RWPE1 (cell line): ENCODE results near the gene INMT.

Experiments
- CTCF ChIA-PET: fragments of 350-600 bp; sonication (Branson Sonifier 250); formaldehyde crosslinking; extraction: SDS; loops from one replicate; lab custom pipeline; 2021; lab: Yijun Ruan, JAX
- POLR2A ChIA-PET: fragments of 400-600 bp; formaldehyde crosslinking; extraction: SDS; loops from one replicate; lab custom pipeline; 2020; ENCODE audit warnings: antibody characterized with exemption; ENCODE audit not compliant: low non-redundant PET; lab: Yijun Ruan, JAX
- DNase-seq: peaks from one replicate; pipeline ENCODE4 v3.0.0; 2012; ENCODE audit warnings: low spot score
- H3K27ac ChIP-seq: fragments of 450-650 bp; 2 replicates; pipeline ENCODE4 v1.5.1; 2017
- TF ChIP-seq, protein P1 (sequence below): fragments of 450-650 bp; conservative IDR thresholded peaks from 2 replicates; pipeline ENCODE4 v1.5.1; 2017; ENCODE audit warnings: low read depth, mild to moderate bottlenecking

The INMT gene

DNA sequence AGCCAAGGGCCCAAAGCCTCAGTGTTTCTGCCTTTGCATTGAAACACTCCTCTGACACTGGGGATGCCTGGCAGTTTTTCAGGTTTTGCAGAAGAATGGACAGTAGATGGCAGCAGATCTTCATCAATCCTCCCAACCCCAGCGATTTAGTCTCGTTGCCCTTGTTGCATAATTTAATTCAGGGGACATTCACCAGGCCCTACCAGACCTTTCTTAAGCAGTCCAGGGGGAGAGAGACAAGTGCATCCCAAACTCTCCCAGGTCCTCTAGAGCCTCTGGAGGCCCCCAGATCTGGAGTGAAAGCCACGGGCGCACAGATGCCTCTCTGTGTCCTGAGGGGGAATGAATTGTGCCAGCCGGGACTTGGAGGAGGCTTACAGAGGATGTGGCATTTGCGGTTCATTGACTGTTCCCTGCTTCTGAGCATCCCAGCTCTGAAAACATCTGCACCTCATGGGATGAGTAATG is 48.9 kb downstream of the INMT start:
- peak; percentile 84 for DNase-seq
- CTCF ChIA-PET: interaction anchor here (0.5 to 1.8 kb wide), 4 partner anchors 24 to 326 kb away, joined by 3 to 4 read pairs (median 3); no protein-coding TSS in a partner anchor
- TF ChIP-seq, protein P1, sequence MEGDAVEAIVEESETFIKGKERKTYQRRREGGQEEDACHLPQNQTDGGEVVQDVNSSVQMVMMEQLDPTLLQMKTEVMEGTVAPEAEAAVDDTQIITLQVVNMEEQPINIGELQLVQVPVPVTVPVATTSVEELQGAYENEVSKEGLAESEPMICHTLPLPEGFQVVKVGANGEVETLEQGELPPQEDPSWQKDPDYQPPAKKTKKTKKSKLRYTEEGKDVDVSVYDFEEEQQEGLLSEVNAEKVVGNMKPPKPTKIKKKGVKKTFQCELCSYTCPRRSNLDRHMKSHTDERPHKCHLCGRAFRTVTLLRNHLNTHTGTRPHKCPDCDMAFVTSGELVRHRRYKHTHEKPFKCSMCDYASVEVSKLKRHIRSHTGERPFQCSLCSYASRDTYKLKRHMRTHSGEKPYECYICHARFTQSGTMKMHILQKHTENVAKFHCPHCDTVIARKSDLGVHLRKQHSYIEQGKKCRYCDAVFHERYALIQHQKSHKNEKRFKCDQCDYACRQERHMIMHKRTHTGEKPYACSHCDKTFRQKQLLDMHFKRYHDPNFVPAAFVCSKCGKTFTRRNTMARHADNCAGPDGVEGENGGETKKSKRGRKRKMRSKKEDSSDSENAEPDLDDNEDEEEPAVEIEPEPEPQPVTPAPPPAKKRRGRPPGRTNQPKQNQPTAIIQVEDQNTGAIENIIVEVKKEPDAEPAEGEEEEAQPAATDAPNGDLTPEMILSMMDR: peak; percentile 78
- no peak overlapping the region for H3K27ac ChIP-seq
- POLR2A ChIA-PET: no interaction called here

DNA sequence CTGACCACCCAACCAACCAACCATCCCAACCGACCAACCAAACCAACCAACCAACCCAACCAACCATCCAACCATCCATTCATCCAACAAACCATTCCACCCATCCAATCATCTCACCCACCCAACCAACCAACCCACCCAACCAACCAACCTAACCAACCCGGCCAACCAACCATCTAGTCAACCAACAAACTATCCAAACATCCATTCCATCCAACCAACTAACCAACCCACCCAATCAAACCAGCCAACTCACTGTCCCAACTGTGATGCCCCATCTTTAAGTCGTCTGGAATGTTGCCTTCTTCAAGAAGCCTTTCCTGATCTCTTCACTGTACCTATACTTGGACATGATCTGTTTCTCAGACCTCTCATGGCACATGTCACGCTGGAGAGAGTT is 50.9 kb downstream of the INMT start:
- TF ChIP-seq, protein P1: no peak
- POLR2A ChIA-PET: no interaction called here
- CTCF ChIA-PET: no interaction called here
- H3K27ac ChIP-seq: no peak overlapping the region
- DNase-seq: no peak

DNA sequence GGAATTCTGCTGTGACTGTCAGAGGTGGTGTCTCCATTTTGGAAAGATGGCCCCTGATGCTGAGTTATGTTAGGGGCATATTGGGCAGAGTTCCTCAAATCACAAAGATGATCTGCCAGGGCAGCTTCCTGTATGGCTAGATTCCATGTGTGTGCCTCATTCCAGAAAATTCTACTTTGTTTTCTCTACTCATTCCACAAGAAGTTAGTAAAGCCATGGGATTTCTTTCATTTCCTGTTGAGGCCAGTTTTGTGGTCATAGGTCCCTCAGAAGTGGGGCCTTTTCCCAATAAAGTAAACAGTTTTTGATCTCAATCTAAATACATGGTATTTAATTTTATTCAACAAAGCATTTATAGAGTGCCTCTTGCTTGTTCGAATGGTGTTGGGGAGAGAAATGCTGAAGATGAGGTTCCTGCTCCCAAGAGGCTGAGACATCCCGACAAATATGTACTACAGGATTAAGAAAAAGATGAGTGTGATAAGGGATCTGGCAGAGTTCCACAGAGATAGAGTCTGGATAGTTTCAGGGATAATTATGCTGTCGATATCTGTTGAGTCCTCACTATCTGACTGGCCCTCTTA is 52.2 kb downstream of the INMT start:
- TF ChIP-seq, protein P1: no peak
- no peak overlapping the region for H3K27ac ChIP-seq
- POLR2A ChIA-PET: no interaction called here
- DNase-seq: peak; percentile 36
- CTCF ChIA-PET: interaction anchor here (0.6 kb wide), 1 partner anchor 346 kb away, joined by 5 read pairs; no protein-coding TSS in a partner anchor

DNA sequence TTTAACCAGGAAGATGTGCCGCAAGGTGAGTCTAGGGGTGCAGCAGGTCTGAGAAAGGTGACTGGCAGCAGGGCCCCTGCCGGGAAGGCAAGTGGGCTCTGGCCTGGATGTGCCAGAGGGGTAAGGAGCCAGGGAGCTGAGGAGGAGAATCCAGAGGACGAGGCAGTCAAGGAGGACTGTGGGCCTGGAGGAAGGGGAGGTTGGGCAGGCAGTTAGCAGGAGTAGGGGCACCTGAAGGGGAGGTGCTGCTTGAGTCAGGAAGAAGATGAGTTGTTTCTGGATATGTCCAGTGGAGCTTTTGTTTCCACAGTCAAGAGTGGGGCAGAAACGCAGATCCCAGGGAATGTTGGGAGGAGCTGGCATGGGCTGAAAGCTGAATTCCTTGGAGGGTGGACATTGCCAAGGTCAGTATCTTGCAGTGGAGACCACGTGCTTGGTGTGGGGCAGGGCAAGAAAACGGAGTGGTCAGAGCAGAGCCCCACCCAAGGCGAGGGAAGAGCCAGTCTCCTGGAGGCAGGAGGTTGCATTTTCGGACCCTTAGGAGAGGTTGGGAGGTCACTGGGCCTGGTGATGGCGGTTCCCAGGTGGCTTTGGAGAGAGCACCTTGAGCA is 53.3 kb downstream of the INMT start:
- ChIA-PET CTCF (interaction anchor here (0.6 to 0.7 kb wide), 2 partner anchors 23 to 329 kb away, joined by 3 read pairs; no protein-coding TSS in a partner anchor), POLR2A (no interaction called here)
- DNase-seq: no peak
- H3K27ac ChIP-seq: no peak overlapping the region
- TF ChIP-seq, protein P1: no peak

DNA sequence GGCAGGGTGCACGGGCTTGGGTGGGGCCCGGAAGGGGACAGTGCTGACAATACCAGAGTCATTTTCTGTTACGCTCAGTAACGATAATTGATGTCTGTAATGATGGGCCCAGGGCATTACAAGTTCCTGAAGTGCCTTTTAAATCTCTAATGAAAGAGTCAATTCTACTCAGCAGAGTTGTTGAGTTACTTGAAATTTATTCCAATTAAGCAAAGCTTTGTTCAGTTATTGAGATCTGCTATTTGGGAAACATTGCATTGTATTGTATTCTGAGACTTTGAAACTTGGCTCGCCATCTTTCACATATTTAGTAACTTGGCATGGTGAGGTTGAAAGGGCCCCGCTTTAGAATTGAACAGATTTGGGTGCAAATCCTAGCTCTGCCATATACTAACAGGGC is 54.0 kb downstream of the INMT start:
- TF ChIP-seq, protein P1: no peak
- CTCF ChIA-PET: no interaction called here
- no peak overlapping the region for H3K27ac ChIP-seq
- DNase-seq: no peak
- POLR2A ChIA-PET: no interaction called here
